Stomach (tissue), 4 donors: ENCODE data around the gene TXNDC2.
A peak's percentile ranks its signal among the peaks of the same experiment; 100 is the strongest.

Experiments used
- CTCF ChIP-seq, 7 experiments: fragments of 450-650 bp in 4 of 7; fragments of 200-600 bp in 3 of 7; sonication (generic) in 3 of 7; IDR thresholded peaks; one replicate each; pipeline ENCODE4 v1.5.1; 2016 to 2019; ENCODE audit warnings: antibody characterized with exemption in 7 of 7, control low read depth in 2 of 7, mild to moderate bottlenecking in 1 of 7
- EP300 ChIP-seq: sonication (generic); formaldehyde crosslinking; IDR thresholded peaks from one replicate; pipeline ENCODE4 v1.6.1; 2017; ENCODE audit warnings: antibody characterized with exemption
- POLR2A ChIP-seq, 4 donors: fragments of 450-650 bp; IDR thresholded peaks; one replicate each; pipeline ENCODE4 v1.6.1; 2016; ENCODE audit warnings: antibody characterized with exemption in 4 of 4, control low read depth in 2 of 4, mild to moderate bottlenecking in 1 of 4, moderate library complexity in 1 of 4
- POLR2AphosphoS5 ChIP-seq, 3 donors: sonication (generic); formaldehyde crosslinking; IDR thresholded peaks; one replicate each; pipeline ENCODE4 v1.6.1; 2016; ENCODE audit warnings: antibody characterized with exemption in 3 of 3

- TF ChIP-seq CTCF (IDR thresholded peaks at IDR 0.05) = no peak
- no peak for TF ChIP-seq POLR2A (IDR thresholded peaks at IDR 0.05)
- no peak for TF ChIP-seq EP300
- TF ChIP-seq POLR2AphosphoS5 (IDR thresholded peaks at IDR 0.05) = peak in 2 of 3 donors; percentile 32 to 74
Observed at GRCh38 chr18:9869715-9870430, 15.9 kb upstream of the TXNDC2 start.
